ENCODE data around the gene MSI2. TPM values are rescaled to one million over a fixed set of nuclear protein-coding genes. Genes with fewer than 3 reads are reported as not detected.

The MSI2 gene
- total and polyA plus RNA-seq, 2 experiments from 2014 or later, result 18.9 to 41.8 TPM

- TF ChIP-seq ZNF462 (CRISPR knock-in tag; IDR thresholded peaks at IDR 0.05) (no peak), ETS1 (IDR thresholded peaks at IDR 0.05) (no peak), CREB1 (CRISPR knock-in tag; IDR thresholded peaks at IDR 0.05; ENCODE audit: low read depth) (no peak), ZNF331 (CRISPR knock-in tag; IDR thresholded peaks at IDR 0.05; ENCODE audit: low read depth) (no peak)
These were observed 323.9 kb downstream of the MSI2 start (continued) for GRCh38 chr17:57580055-57580739.

- Histone ChIP-seq H2AFZ (no peak overlapping the region), H3K4me3 (no peak overlapping the region), H3K79me2 (replicated peaks; ENCODE audit: insufficient read depth) (no peaks in the 10 kb centered on the region), H3K27me3 (ENCODE audit: insufficient read depth) (no peaks in the 10 kb centered on the region), H3K27ac (ENCODE audit: low read depth) (no peak overlapping the region), H3K4me1 (ENCODE audit: insufficient read depth) (peaks cover 2% of the 10 kb centered on the region), H3K9me2 (ENCODE audit: insufficient read depth) (no peaks in the 10 kb centered on the region), H3K4me2 (no peak overlapping the region), H3F3A (replicated peaks; ENCODE audit: low read depth) (no peaks in the 10 kb centered on the region), H3K36me3 (ENCODE audit: insufficient read depth) (no peaks in the 10 kb centered on the region), H4K20me1 (replicated peaks; ENCODE audit: insufficient read depth) (no peaks in the 10 kb centered on the region)
- Mint-ChIP-seq H3K36me3 (ENCODE audit: low read depth) (no peaks in the 10 kb centered on the region), H3K27ac (no peak overlapping the region), H3K4me3 (no peak overlapping the region), H3K27me3 (ENCODE audit: insufficient read depth, low read depth, poor library complexity) (peaks cover 8% of the 10 kb centered on the region), H3K4me1 (peaks cover 32% of the 10 kb centered on the region), H3K9me3 (no peaks in the 10 kb centered on the region)
- no peak for ATAC-seq
- DNase-seq (ENCODE audit: low spot score), result no peak
- TF ChIP-seq EZH2 (IDR thresholded peaks at IDR 0.05; ENCODE audit: low read depth, unreplicated experiment) (no peak), CREB1 (CRISPR knock-in tag; IDR thresholded peaks at IDR 0.05; ENCODE audit: low read depth) (no peak), EZH2phosphoT487 (IDR thresholded peaks at IDR 0.05; ENCODE audit: unreplicated experiment) (no peak), ETS1 (IDR thresholded peaks at IDR 0.05) (no peak), POLR2AphosphoS5 (IDR thresholded peaks at IDR 0.05; ENCODE audit: low read depth) (no peak), REST (IDR thresholded peaks at IDR 0.05; ENCODE audit: unreplicated experiment) (no peak), ZNF114 (CRISPR knock-in tag; IDR thresholded peaks at IDR 0.05) (no peak)
These were observed 326.8 kb downstream of the MSI2 start for GRCh38 chr17:57582881-57583756.

Measured in GM23338 (cell line).